Keratinocyte (primary cell): ENCODE results near the gene PARD3B. TPM values are rescaled to one million over a fixed set of nuclear protein-coding genes. Genes with fewer than 3 reads are reported as not detected.

Experiments used
- DNase-seq: peaks from one replicate; pipeline ENCODE4 v3.0.0-alpha.2; 2011; ENCODE audit warnings: low read depth, missing footprints, low spot score
- FAIRE-seq: peaks from 2 replicates; lab custom pipeline; 2011; peaks lifted over from hg19 to GRCh38; lab: Jason Lieb, UNC
- H2AFZ ChIP-seq: 2 replicates; pipeline ENCODE4 v1.6.0; 2012; ENCODE audit warnings: low read length, control low read depth, inconsistent platforms; ENCODE audit not compliant: control insufficient read depth
- H3K27ac ChIP-seq: 2 replicates; pipeline ENCODE4 v1.5.1; 2011; ENCODE audit warnings: low read length; ENCODE audit not compliant: control insufficient read depth, insufficient read depth
- H3K27me3 ChIP-seq: 3 replicates; pipeline ENCODE4 v1.6.0; 2011; ENCODE audit warnings: low read length; ENCODE audit not compliant: control insufficient read depth, insufficient read depth; ENCODE audit errors: extremely low read depth
- H3K36me3 ChIP-seq, 2 experiments: 2 replicates in 1 of 2; 3 replicates in 1 of 2; pipeline ENCODE4 v1.5.1; 2011; ENCODE audit warnings: low read length in 2 of 2, mild to moderate bottlenecking in 1 of 2; ENCODE audit not compliant: control insufficient read depth in 2 of 2, insufficient read depth in 2 of 2; ENCODE audit errors: extremely low read depth in 1 of 2
- H3K4me1 ChIP-seq: 3 replicates; pipeline ENCODE4 v1.5.1; 2011; ENCODE audit warnings: low read length; ENCODE audit not compliant: control insufficient read depth, insufficient read depth; ENCODE audit errors: extremely low read depth
- H3K4me2 ChIP-seq: 3 replicates; pipeline ENCODE4 v1.6.0; 2011; ENCODE audit warnings: low read depth, low read length; ENCODE audit not compliant: control insufficient read depth, insufficient read depth; ENCODE audit errors: extremely low read depth
- H3K4me3 ChIP-seq, 3 experiments: fragments of 200-600 bp in 1 of 3; sonication (generic) in 1 of 3; 2 replicates in 2 of 3; 3 replicates in 1 of 3; pipeline ENCODE4 v1.5.1; 2011 to 2016; ENCODE audit warnings: low read length in 3 of 3, mild to moderate bottlenecking in 3 of 3, control low read depth in 2 of 3, inconsistent platforms in 1 of 3, low read depth in 1 of 3, mixed read lengths in 1 of 3, mixed run types in 1 of 3, moderate library complexity in 1 of 3; ENCODE audit not compliant: control insufficient read depth in 2 of 3, insufficient read depth in 2 of 3; ENCODE audit errors: extremely low read depth in 1 of 3
- H3K79me2 ChIP-seq: 2 replicates; pipeline ENCODE4 v1.6.0; 2012; ENCODE audit warnings: low read length; ENCODE audit not compliant: control insufficient read depth, insufficient read depth
- H3K9ac ChIP-seq: 3 replicates; pipeline ENCODE4 v1.6.0; 2011; ENCODE audit warnings: low read length; ENCODE audit not compliant: control insufficient read depth, insufficient read depth; ENCODE audit errors: extremely low read depth
- H3K9me1 ChIP-seq: 3 replicates; pipeline ENCODE4 v1.6.0; 2011; ENCODE audit warnings: low read length; ENCODE audit not compliant: control insufficient read depth, insufficient read depth; ENCODE audit errors: extremely low read depth
- H3K9me3 ChIP-seq: 2 replicates; pipeline ENCODE4 v1.5.1; 2012; ENCODE audit warnings: low read depth, low read length; ENCODE audit not compliant: control insufficient read depth
- H4K20me1 ChIP-seq: 3 replicates; pipeline ENCODE4 v1.6.0; 2011; ENCODE audit warnings: low read length; ENCODE audit not compliant: control insufficient read depth, insufficient read depth; ENCODE audit errors: extremely low read depth
- EZH2 ChIP-seq: IDR thresholded peaks from one replicate; pipeline ENCODE4 v1.6.1; 2012; ENCODE audit warnings: inconsistent platforms, mild to moderate bottlenecking, low read length, moderate library complexity
- dilution Hi-C: fragments of 300-500 bp; cut with MboI; formaldehyde crosslinking; loops from one replicate; pipeline ENCODE4 v1.7.0; 2020; ENCODE audit warnings: low sequenced_read_pairs; ENCODE audit not compliant: extremely low pct_ligation_motif_present
- polyA plus RNA-seq, 5 experiments: library from polyadenylated mRNA; depleted of rRNA in 3 of 5; stranded (reverse) in 3 of 5; stranded (forward) in 1 of 5; unstranded in 1 of 5; fragments of >200 nt; gene quantifications; 1 replicate in 1 of 5; 2 replicates in 3 of 5; 3 replicates in 1 of 5; pipeline versions ENCODE4 v1.2.1 to v1.2.3, GENCODE V29; 2011 to 2012; ENCODE audit warnings: missing spikeins in 2 of 5, low read depth in 1 of 5, low replicate concordance in 1 of 5
- TF ChIP-seq, protein P1 (sequence below), 3 experiments: IDR thresholded peaks in 1 of 3; conservative IDR thresholded peaks in 1 of 3; optimal IDR thresholded peaks in 1 of 3; 2 replicates in 2 of 3; 3 replicates in 1 of 3; pipeline versions ENCODE3 to v1.5.1; 2011; ENCODE audit warnings: low read length in 3 of 3, mild to moderate bottlenecking in 3 of 3, moderate library complexity in 2 of 3, control low read depth in 1 of 3, inconsistent platforms in 1 of 3; ENCODE audit not compliant: insufficient read depth in 2 of 3; ENCODE audit errors: extremely low read depth in 1 of 3

Gene PARD3B
- polyA plus RNA-seq, 1 donor (not counting 4 experiments of a cell fraction or from before 2014, with no cell fraction given) = 1.2 TPM

- no peaks in the 10 kb centered on the region for H3K27me3 ChIP-seq
- TF ChIP-seq EZH2 = no peak
- TF ChIP-seq, protein P1, sequence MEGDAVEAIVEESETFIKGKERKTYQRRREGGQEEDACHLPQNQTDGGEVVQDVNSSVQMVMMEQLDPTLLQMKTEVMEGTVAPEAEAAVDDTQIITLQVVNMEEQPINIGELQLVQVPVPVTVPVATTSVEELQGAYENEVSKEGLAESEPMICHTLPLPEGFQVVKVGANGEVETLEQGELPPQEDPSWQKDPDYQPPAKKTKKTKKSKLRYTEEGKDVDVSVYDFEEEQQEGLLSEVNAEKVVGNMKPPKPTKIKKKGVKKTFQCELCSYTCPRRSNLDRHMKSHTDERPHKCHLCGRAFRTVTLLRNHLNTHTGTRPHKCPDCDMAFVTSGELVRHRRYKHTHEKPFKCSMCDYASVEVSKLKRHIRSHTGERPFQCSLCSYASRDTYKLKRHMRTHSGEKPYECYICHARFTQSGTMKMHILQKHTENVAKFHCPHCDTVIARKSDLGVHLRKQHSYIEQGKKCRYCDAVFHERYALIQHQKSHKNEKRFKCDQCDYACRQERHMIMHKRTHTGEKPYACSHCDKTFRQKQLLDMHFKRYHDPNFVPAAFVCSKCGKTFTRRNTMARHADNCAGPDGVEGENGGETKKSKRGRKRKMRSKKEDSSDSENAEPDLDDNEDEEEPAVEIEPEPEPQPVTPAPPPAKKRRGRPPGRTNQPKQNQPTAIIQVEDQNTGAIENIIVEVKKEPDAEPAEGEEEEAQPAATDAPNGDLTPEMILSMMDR (optimal IDR thresholded peaks at IDR 0.05 in 1 of 3, IDR thresholded peaks at IDR 0.05 in 1 of 3, conservative IDR thresholded peaks at IDR 0.05 in 1 of 3; ENCODE audit: extremely low read depth in 1 of 3, insufficient read depth in 2 of 3, low read length in 3 of 3) = no peak
- no peaks in the 10 kb centered on the region for H4K20me1 ChIP-seq
- H3K9me3 ChIP-seq = no peaks in the 10 kb centered on the region
- H3K4me2 ChIP-seq = no peak overlapping the region
- H3K27ac ChIP-seq = no peak overlapping the region
- no peak overlapping the region for H3K4me3 ChIP-seq
- H3K36me3 ChIP-seq = no peaks in the 10 kb centered on the region
- no peak overlapping the region for H3K9ac ChIP-seq
- no peak overlapping the region for H2AFZ ChIP-seq
- dilution Hi-C loops = no loop called here
- H3K4me1 ChIP-seq = peaks cover 7% of the 10 kb centered on the region
- DNase-seq (no peak), FAIRE-seq (no peak)
- no peaks in the 10 kb centered on the region for H3K9me1 ChIP-seq
- H3K79me2 ChIP-seq = no peaks in the 10 kb centered on the region
Measured at GRCh38 chr2:204799791-204800190, 254.5 kb downstream of the PARD3B start.

GRCh38 chr2:204808494-204808893 is 263.2 kb downstream of the PARD3B start:
- Histone ChIP-seq H3K4me2 (no peak overlapping the region), H3K4me1 (no peaks in the 10 kb centered on the region), H4K20me1 (no peaks in the 10 kb centered on the region), H3K27ac (no peak overlapping the region), H3K36me3 (no peaks in the 10 kb centered on the region), H3K27me3 (no peaks in the 10 kb centered on the region), H2AFZ (no peak overlapping the region), H3K9ac (no peak overlapping the region), H3K9me1 (no peaks in the 10 kb centered on the region), H3K4me3 (no peak overlapping the region), H3K79me2 (no peaks in the 10 kb centered on the region), H3K9me3 (no peaks in the 10 kb centered on the region)
- TF ChIP-seq EZH2 = no peak
- TF ChIP-seq, protein P1 (optimal IDR thresholded peaks at IDR 0.05 in 1 of 3, IDR thresholded peaks at IDR 0.05 in 1 of 3, conservative IDR thresholded peaks at IDR 0.05 in 1 of 3; ENCODE audit: extremely low read depth in 1 of 3, insufficient read depth in 2 of 3, low read length in 3 of 3) = no peak
- DNase-seq = no peak
- dilution Hi-C loops = no loop called here
- no peak for FAIRE-seq
